Smooth muscle cell (in vitro differentiated cells): ENCODE results near the gene C4BPA. TPM values are rescaled to one million over a fixed set of nuclear protein-coding genes. Genes with fewer than 3 reads are reported as not detected.

Experiments used
- DNase-seq: peaks from one replicate; lab custom pipeline; 2025; ENCODE audit not compliant: unreplicated experiment; lab: John Stamatoyannopoulos, UW
- H2AFZ ChIP-seq: fragments of 200-600 bp; sonication (generic); 2 replicates; pipeline ENCODE4 v1.6.0; 2016; ENCODE audit warnings: antibody characterized with exemption, low read depth, mild to moderate bottlenecking
- H3F3A ChIP-seq: fragments of 200-600 bp; sonication (generic); 2 replicates; pipeline ENCODE4 v1.6.0; 2017; ENCODE audit warnings: antibody characterized with exemption, low read depth
- H3K27ac ChIP-seq: fragments of 200-600 bp; sonication (generic); 2 replicates; pipeline ENCODE4 v1.5.1; 2016; ENCODE audit warnings: low read depth, mild to moderate bottlenecking
- H3K27me3 ChIP-seq: fragments of 200-600 bp; sonication (generic); 2 replicates; pipeline ENCODE4 v1.6.1; 2016; ENCODE audit warnings: low read depth, mild to moderate bottlenecking
- H3K36me3 ChIP-seq: fragments of 200-600 bp; sonication (generic); 2 replicates; pipeline ENCODE4 v1.5.1; 2016; ENCODE audit warnings: low read depth
- H3K4me1 ChIP-seq: fragments of 200-600 bp; sonication (generic); 2 replicates; pipeline ENCODE4 v1.5.1; 2016; ENCODE audit warnings: low read depth
- H3K4me2 ChIP-seq: fragments of 200-600 bp; sonication (generic); 2 replicates; pipeline ENCODE4 v1.6.0; 2016; ENCODE audit warnings: mild to moderate bottlenecking
- H3K4me3 ChIP-seq: fragments of 200-600 bp; sonication (generic); 2 replicates; pipeline ENCODE4 v1.5.1; 2016; ENCODE audit warnings: mild to moderate bottlenecking
- H3K79me2 ChIP-seq: fragments of 200-600 bp; sonication (generic); 2 replicates; pipeline ENCODE4 v1.6.0; 2016; ENCODE audit warnings: low read depth, mild to moderate bottlenecking
- H3K9ac ChIP-seq: fragments of 200-600 bp; sonication (generic); 2 replicates; pipeline ENCODE4 v1.6.0; 2016; ENCODE audit warnings: low read depth
- H3K9me3 ChIP-seq: fragments of 200-600 bp; sonication (generic); replicated peaks from 2 replicates; pipeline ENCODE4 v1.5.1; 2016; ENCODE audit warnings: low read depth
- H4K20me1 ChIP-seq: fragments of 200-600 bp; sonication (generic); 2 replicates; pipeline ENCODE4 v1.6.0; 2016; ENCODE audit warnings: low read depth
- WGBS: methylation state at CpG from one replicate; pipeline ENCODE4 v1.1.7; 2016; ENCODE audit warnings: low lambda C conversion rate; 5-methylcytosine and 5-hydroxymethylcytosine counted together
- polyA plus RNA-seq: library from polyadenylated mRNA; unstranded; fragments of >200 nt; fragmentation: Nextera tagmentation; extraction: Ambion mirVana; gene quantifications from 2 replicates; pipeline ENCODE4 v1.2.1, GENCODE V29; 2016
- total RNA-seq: library from RNA; depleted of rRNA; stranded (reverse); fragments of >200 nt; gene quantifications from 2 replicates; pipeline ENCODE4 v1.2.3, GENCODE V29; 2014
- TF ChIP-seq, protein P1 (sequence below): fragments of 200-600 bp; sonication (generic); IDR thresholded peaks from 2 replicates; pipeline ENCODE4 v1.5.1; 2017; ENCODE audit warnings: borderline replicate concordance, mild to moderate bottlenecking, antibody characterized with exemption; ENCODE audit not compliant: insufficient read depth, poor library complexity, severe bottlenecking

Gene C4BPA
- total and polyA plus RNA-seq, 2 experiments from 2014 or later = not detected

DNA sequence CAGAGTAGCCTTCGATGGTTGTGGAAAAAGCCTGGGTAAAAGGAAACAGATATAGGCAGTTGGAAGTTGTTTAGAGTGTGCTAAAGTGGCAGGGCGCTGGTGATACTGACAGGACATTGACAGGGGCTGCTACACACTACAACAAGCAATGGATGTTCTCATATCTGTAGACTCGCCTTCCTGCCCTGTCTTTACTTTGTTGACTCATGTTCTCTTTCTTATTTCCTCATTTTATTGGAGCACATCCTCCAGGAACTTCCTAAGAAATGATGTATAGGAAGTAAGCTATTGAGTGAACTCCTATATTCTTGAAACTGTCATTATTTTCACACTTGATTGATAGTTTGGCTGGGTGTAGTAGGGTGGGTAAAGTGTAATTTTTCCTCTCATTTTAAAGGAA is 51.0 kb downstream of the C4BPA start:
- Histone ChIP-seq H3K27ac (no peak overlapping the region), H3K36me3 (no peaks in the 10 kb centered on the region), H3K79me2 (no peaks in the 10 kb centered on the region), H3K27me3 (no peaks in the 10 kb centered on the region), H3K9me3 (peaks cover 6% of the 10 kb centered on the region), H4K20me1 (no peaks in the 10 kb centered on the region), H3K4me1 (no peaks in the 10 kb centered on the region), H3F3A (no peaks in the 10 kb centered on the region), H3K9ac (no peak overlapping the region), H3K4me2 (no peak overlapping the region), H2AFZ (no peak overlapping the region), H3K4me3 (no peak overlapping the region)
- TF ChIP-seq, protein P1, sequence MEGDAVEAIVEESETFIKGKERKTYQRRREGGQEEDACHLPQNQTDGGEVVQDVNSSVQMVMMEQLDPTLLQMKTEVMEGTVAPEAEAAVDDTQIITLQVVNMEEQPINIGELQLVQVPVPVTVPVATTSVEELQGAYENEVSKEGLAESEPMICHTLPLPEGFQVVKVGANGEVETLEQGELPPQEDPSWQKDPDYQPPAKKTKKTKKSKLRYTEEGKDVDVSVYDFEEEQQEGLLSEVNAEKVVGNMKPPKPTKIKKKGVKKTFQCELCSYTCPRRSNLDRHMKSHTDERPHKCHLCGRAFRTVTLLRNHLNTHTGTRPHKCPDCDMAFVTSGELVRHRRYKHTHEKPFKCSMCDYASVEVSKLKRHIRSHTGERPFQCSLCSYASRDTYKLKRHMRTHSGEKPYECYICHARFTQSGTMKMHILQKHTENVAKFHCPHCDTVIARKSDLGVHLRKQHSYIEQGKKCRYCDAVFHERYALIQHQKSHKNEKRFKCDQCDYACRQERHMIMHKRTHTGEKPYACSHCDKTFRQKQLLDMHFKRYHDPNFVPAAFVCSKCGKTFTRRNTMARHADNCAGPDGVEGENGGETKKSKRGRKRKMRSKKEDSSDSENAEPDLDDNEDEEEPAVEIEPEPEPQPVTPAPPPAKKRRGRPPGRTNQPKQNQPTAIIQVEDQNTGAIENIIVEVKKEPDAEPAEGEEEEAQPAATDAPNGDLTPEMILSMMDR = no peak
- DNase-seq = no peak
- 61% methylated on average over 3 of the region's 3 CpGs for WGBS

DNA sequence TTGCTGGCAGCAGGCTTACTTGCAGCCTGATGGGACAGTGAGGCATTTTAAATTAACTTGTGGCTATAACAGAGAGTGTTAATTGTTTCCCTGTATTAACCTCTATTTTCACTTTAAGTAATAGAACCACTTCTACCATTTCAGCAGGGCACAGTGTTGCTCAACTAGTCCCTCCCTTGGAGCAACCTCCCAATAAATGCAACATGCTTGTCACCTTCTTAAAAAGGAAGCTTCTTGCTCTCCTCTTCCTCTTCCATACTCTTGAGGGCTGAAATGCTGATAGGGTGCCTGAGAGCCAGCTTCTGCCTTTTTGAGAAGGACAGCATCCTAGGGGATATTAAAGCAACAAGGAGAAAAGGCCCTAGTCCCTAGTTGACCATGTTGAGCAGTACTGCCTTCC is 52.1 kb downstream of the C4BPA start:
- Histone ChIP-seq H3K36me3 (no peaks in the 10 kb centered on the region), H2AFZ (no peak overlapping the region), H3K4me1 (no peaks in the 10 kb centered on the region), H3K9me3 (peaks cover under 1% of the 10 kb centered on the region), H3K4me3 (no peak overlapping the region), H3F3A (no peaks in the 10 kb centered on the region), H3K4me2 (no peak overlapping the region), H3K79me2 (no peaks in the 10 kb centered on the region), H4K20me1 (no peaks in the 10 kb centered on the region), H3K27ac (no peak overlapping the region), H3K27me3 (no peaks in the 10 kb centered on the region), H3K9ac (no peak overlapping the region)
- TF ChIP-seq, protein P1 = no peak
- no peak for DNase-seq

DNA sequence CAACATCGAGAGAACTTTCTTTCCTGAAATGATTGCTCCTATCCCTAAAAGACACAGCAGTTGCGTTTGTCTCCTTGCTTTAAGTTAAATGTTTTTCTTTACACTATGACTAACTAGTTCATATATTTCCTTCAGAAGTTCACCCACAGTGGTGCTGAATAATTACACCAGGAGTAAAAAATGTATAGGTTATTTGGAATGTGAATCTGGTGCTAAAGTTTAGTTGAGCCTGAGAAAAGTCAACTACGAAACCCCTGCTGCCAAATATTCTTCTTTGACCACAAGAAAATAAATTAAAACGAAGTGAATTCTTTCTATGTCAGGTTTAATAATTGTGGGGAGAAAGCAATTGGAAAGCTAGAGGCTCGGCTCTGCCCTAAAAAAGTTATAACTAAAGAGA is 52.8 kb downstream of the C4BPA start:
- no peaks in the 10 kb centered on the region for H3K4me1 ChIP-seq
- H3K27me3 ChIP-seq = no peaks in the 10 kb centered on the region
- no peaks in the 10 kb centered on the region for H3F3A ChIP-seq
- no peak for DNase-seq
- H3K9ac ChIP-seq = no peak overlapping the region
- no peaks in the 10 kb centered on the region for H3K9me3 ChIP-seq
- no peaks in the 10 kb centered on the region for H4K20me1 ChIP-seq
- no peak overlapping the region for H3K4me3 ChIP-seq
- TF ChIP-seq, protein P1 = no peak
- H3K27ac ChIP-seq = no peak overlapping the region
- no peak overlapping the region for H3K4me2 ChIP-seq
- H2AFZ ChIP-seq = no peak overlapping the region
- H3K79me2 ChIP-seq = no peaks in the 10 kb centered on the region
- WGBS = 76% methylated on average over 5 of the region's 5 CpGs
- no peaks in the 10 kb centered on the region for H3K36me3 ChIP-seq

DNA sequence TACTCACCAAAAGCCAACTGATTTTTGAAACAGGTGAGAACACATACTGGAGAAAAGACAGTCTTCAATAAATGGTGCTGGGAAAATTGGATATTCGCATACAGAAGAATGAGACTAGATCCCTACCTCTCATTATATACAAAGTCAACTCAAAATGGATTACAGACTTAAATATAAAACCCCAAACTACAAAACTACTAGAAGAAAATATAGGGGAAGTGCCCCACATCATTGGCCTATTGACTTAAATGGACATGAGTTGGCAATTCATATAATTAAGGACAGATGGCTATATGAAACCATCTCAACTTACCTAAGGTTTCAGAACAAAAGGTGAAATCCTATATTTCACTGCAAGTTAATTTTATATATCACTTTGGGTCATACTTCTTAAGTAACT is 60.1 kb downstream of the C4BPA start:
- no peaks in the 10 kb centered on the region for H3K27me3 ChIP-seq
- H3K36me3 ChIP-seq = no peaks in the 10 kb centered on the region
- no peaks in the 10 kb centered on the region for H4K20me1 ChIP-seq
- no peak overlapping the region for H2AFZ ChIP-seq
- TF ChIP-seq, protein P1 = no peak
- H3K79me2 ChIP-seq = no peaks in the 10 kb centered on the region
- no peak overlapping the region for H3K4me2 ChIP-seq
- DNase-seq = no peak
- 93% methylated on average over 1 of the region's 1 CpG for WGBS
- no peak overlapping the region for H3K27ac ChIP-seq
- no peak overlapping the region for H3K4me3 ChIP-seq
- no peaks in the 10 kb centered on the region for H3K4me1 ChIP-seq
- H3K9me3 ChIP-seq = no peaks in the 10 kb centered on the region
- H3F3A ChIP-seq = no peaks in the 10 kb centered on the region
- H3K9ac ChIP-seq = no peak overlapping the region
